Spleen (tissue), 7 donors: ENCODE results near the gene CYP2B6.

ENCODE experiments used
- CTCF ChIP-seq, 11 experiments: fragments of 200-600 bp in 7 of 11; fragments of 450-650 bp in 4 of 11; sonication (generic) in 4 of 11; IDR thresholded peaks in 8 of 11; conservative IDR thresholded peaks in 3 of 11; 1 replicate in 7 of 11; 2 replicates in 4 of 11; pipeline versions ENCODE4 v1.4.0 to v1.8.0; 2016 to 2021; ENCODE audit warnings: antibody characterized with exemption in 11 of 11, inconsistent platforms in 4 of 11, mild to moderate bottlenecking in 1 of 11
- POLR2A ChIP-seq, 3 donors: fragments of 450-650 bp; IDR thresholded peaks; one replicate each; pipeline ENCODE4 v1.5.1; 2017; ENCODE audit warnings: antibody characterized with exemption in 3 of 3, mild to moderate bottlenecking in 1 of 3
- donor health status: DM: no; HTN: no; CAD: no; lungs with moderate emphysema.
- donor health status: DM: no; HTN: no; CAD: no.
- donor health status: DM: no; HTN: no; CAD: no.

DNA sequence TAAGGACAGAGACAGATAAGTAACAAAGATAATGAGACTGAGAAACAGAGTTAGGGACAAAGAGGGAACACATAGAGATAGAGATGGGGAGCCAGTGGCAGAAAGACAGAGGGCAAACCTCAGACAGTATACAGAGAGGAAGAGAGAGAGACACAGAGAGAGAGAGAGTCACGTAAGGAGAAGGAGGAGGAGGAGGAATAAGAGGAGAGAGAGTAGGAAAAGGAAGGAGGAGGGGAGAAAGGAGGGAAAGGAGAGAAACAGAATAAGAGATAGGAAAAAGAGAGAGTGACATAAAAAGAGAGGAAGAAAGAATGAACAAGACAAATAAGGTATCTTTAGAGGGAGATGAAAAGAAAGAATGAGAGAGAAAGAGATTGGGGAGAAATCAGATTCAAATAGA is 23.6 kb downstream of the CYP2B6 start:
- TF ChIP-seq CTCF (IDR thresholded peaks at IDR 0.05 in 8 of 11, conservative IDR thresholded peaks at IDR 0.05 in 3 of 11) (no peak), POLR2A (IDR thresholded peaks at IDR 0.05) (no peak)
